ENCODE data around the gene OXLD1.

Gene OXLD1

GRCh38 chr17:81666342-81667191 is at the start of gene OXLD1, which contains the start of gene CCDC137 (continued):
- no peak for TF ChIP-seq ZNF654 (tag by site-specific recombination; IDR thresholded peaks at IDR 0.05; ENCODE audit: low read depth)
- no peak for TF ChIP-seq TCF7L2 (IDR thresholded peaks at IDR 0.05; ENCODE audit: borderline replicate concordance, low read depth, low read length)
- no peak for TF ChIP-seq ZNF350 (tag by site-specific recombination; IDR thresholded peaks at IDR 0.05)
- TF ChIP-seq REST (tag by site-specific recombination; IDR thresholded peaks at IDR 0.05) = no peak
- no peak for TF ChIP-seq ZNF792 (tag by site-specific recombination; IDR thresholded peaks at IDR 0.05)
- TF ChIP-seq ZNF692 (tag by site-specific recombination; IDR thresholded peaks at IDR 0.05) = no peak
- TF ChIP-seq ZNF202 (tag by site-specific recombination; IDR thresholded peaks at IDR 0.05; ENCODE audit: borderline replicate concordance) = no peak
- TF ChIP-seq ZNF394 (tag by site-specific recombination; IDR thresholded peaks at IDR 0.05; ENCODE audit: borderline replicate concordance) = peak; percentile 42; the same call in 1 of the 2 replicates
- no peak for TF ChIP-seq ZNF707 (tag by site-specific recombination; IDR thresholded peaks at IDR 0.05)
- no peak for TF ChIP-seq ZNF248 (tag by site-specific recombination; IDR thresholded peaks at IDR 0.05)
- TF ChIP-seq PATZ1 (tag by site-specific recombination; IDR thresholded peaks at IDR 0.05) = peak; percentile 63
- no peak for TF ChIP-seq ZNF157 (tag by site-specific recombination; IDR thresholded peaks at IDR 0.05)
- no peak for TF ChIP-seq GLI4 (tag by site-specific recombination; IDR thresholded peaks at IDR 0.05)
- TF ChIP-seq ZBTB49 (tag by site-specific recombination; IDR thresholded peaks at IDR 0.05; ENCODE audit: low read depth) = no peak
- no peak for TF ChIP-seq ZNF777 (tag by site-specific recombination; IDR thresholded peaks at IDR 0.05; ENCODE audit: borderline replicate concordance)
- TF ChIP-seq ZBTB1 (tag by site-specific recombination; IDR thresholded peaks at IDR 0.05) = no peak
- TF ChIP-seq ZNF704 (tag by site-specific recombination; IDR thresholded peaks at IDR 0.05) = no peak
- TF ChIP-seq ZNF114 (tag by site-specific recombination; IDR thresholded peaks at IDR 0.05) = no peak
- TF ChIP-seq ZBTB11 (tag by site-specific recombination; conservative IDR thresholded peaks at IDR 0.05; ENCODE audit: low read depth) = peak; percentile 93
- TF ChIP-seq INSM2 (tag by site-specific recombination; IDR thresholded peaks at IDR 0.05) = no peak; the same call in 1 of the 2 replicates
- TF ChIP-seq ZFP3 (tag by site-specific recombination; IDR thresholded peaks at IDR 0.05; ENCODE audit: low read depth) = no peak
- 0 out of 2 replicates have a peak, but pooled peaks have one; percentile 6 for TF ChIP-seq ZNF146 (tag by site-specific recombination; IDR thresholded peaks at IDR 0.05)
